Glutamatergic neuron (in vitro differentiated cells): ENCODE results near the gene IZUMO3. TPM values are rescaled to one million over a fixed set of nuclear protein-coding genes. Genes with fewer than 3 reads are reported as not detected.

Source experiments
- DNase-seq: peaks from one replicate; pipeline ENCODE4 v3.0.0; 2022
- H3K27ac Mint-ChIP-seq: one replicate; pipeline ENCODE4 v1.8.0; 2020; ENCODE audit warnings: mild to moderate bottlenecking, mixed read lengths, inconsistent platforms; ENCODE audit not compliant: unreplicated experiment
- H3K27me3 Mint-ChIP-seq: one replicate; pipeline ENCODE4 v1.8.0; 2020; ENCODE audit warnings: mild to moderate bottlenecking, moderate library complexity, mixed read lengths, inconsistent platforms; ENCODE audit not compliant: unreplicated experiment
- H3K36me3 Mint-ChIP-seq: one replicate; pipeline ENCODE4 v1.8.0; 2020; ENCODE audit warnings: mild to moderate bottlenecking, mixed read lengths, inconsistent platforms; ENCODE audit not compliant: unreplicated experiment
- H3K4me1 Mint-ChIP-seq: one replicate; pipeline ENCODE4 v1.8.0; 2020; ENCODE audit warnings: mild to moderate bottlenecking, low read depth, mixed read lengths, inconsistent platforms; ENCODE audit not compliant: unreplicated experiment
- H3K4me3 Mint-ChIP-seq: one replicate; pipeline ENCODE4 v1.8.0; 2020; ENCODE audit warnings: mild to moderate bottlenecking, mixed read lengths, inconsistent platforms; ENCODE audit not compliant: unreplicated experiment
- H3K9me3 Mint-ChIP-seq: one replicate; pipeline ENCODE4 v1.8.0; 2020; ENCODE audit warnings: mild to moderate bottlenecking, moderate library complexity, mixed read lengths, inconsistent platforms; ENCODE audit not compliant: unreplicated experiment
- CTCF ChIP-seq: fragments of 200-600 bp; sonication (generic); IDR thresholded peaks from one replicate; pipeline ENCODE4 v1.5.0; 2021; ENCODE audit not compliant: partially characterized antibody, unreplicated experiment
- long read RNA-seq: library from polyadenylated mRNA; unstranded; transcript quantifications from one replicate; pipeline ENCODE4 v2.0.0, GENCODE V29; 2020; ENCODE audit not compliant: unreplicated experiment
- total RNA-seq: library from RNA; stranded (reverse); fragmentation: NEBNext Ultra II Directional; extraction: Animal tissue kit (Norgen Biotek cat#: 25700); gene quantifications from one replicate; pipeline ENCODE4 v1.2.1, GENCODE V29; 2021; ENCODE audit not compliant: unreplicated experiment

The IZUMO3 gene
- total RNA-seq, result not detected
- long read RNA-seq, result 0 reads

GRCh38 chr9:24545847-24546522 lies at the start of gene IZUMO3:
TSS of gene IZUMO3 (minus strand) at chr9:24545897. CDS start at chr9:24545649, 248 bp downstream.
- H3K36me3 Mint-ChIP-seq, result no peaks in the 10 kb centered on the region
- no peak for DNase-seq
- no peaks in the 10 kb centered on the region for H3K9me3 Mint-ChIP-seq
- no peak within 1 kb of the TSS for H3K4me3 Mint-ChIP-seq
- H3K27me3 Mint-ChIP-seq, result peaks cover 1% of the 10 kb centered on the region
- TF ChIP-seq CTCF, result no peak
- no peaks in the 10 kb centered on the region for H3K4me1 Mint-ChIP-seq
- no peak within 1 kb of the TSS for H3K27ac Mint-ChIP-seq

- no peak for DNase-seq
- H3K9me3 Mint-ChIP-seq, result no peaks in the 10 kb centered on the region
- H3K4me3 Mint-ChIP-seq, result no peak overlapping the region
- no peak for TF ChIP-seq CTCF
- no peak overlapping the region for H3K27ac Mint-ChIP-seq
- peaks cover 6% of the 10 kb centered on the region for H3K4me1 Mint-ChIP-seq
- no peaks in the 10 kb centered on the region for H3K36me3 Mint-ChIP-seq
- H3K27me3 Mint-ChIP-seq, result no peaks in the 10 kb centered on the region
Measured at GRCh38 chr9:24594234-24594850, 48.6 kb upstream of the IZUMO3 start.

GRCh38 chr9:24590432-24590831 lies 44.7 kb upstream of the IZUMO3 start:
- no peak for DNase-seq
- Mint-ChIP-seq H3K27me3 (no peaks in the 10 kb centered on the region), H3K9me3 (no peaks in the 10 kb centered on the region), H3K36me3 (peaks cover 9% of the 10 kb centered on the region), H3K4me1 (no peaks in the 10 kb centered on the region), H3K4me3 (no peak overlapping the region), H3K27ac (no peak overlapping the region)
- TF ChIP-seq CTCF, result no peak

GRCh38 chr9:24587883-24588282 lies 42.2 kb upstream of the IZUMO3 start:
- Mint-ChIP-seq H3K27ac (no peak overlapping the region), H3K4me3 (no peak overlapping the region), H3K9me3 (no peaks in the 10 kb centered on the region), H3K36me3 (peaks cover 9% of the 10 kb centered on the region), H3K27me3 (no peaks in the 10 kb centered on the region), H3K4me1 (no peaks in the 10 kb centered on the region)
- no peak for TF ChIP-seq CTCF
- DNase-seq, result no peak
